ENCODE data around the gene CREBBP. TPM values are rescaled to one million over a fixed set of nuclear protein-coding genes. Genes with fewer than 3 reads are reported as not detected.

The CREBBP gene
- total and polyA plus RNA-seq, 2 experiments from 2014 or later, result 36.9 to 54.8 TPM

- TF ChIP-seq ZNF462 (CRISPR knock-in tag; IDR thresholded peaks at IDR 0.05) (no peak), JUNB (IDR thresholded peaks at IDR 0.05; ENCODE audit: unreplicated experiment) (no peak), CREB1 (CRISPR knock-in tag; IDR thresholded peaks at IDR 0.05; ENCODE audit: low read depth) (no peak), ETS1 (IDR thresholded peaks at IDR 0.05) (no peak), ZNF331 (CRISPR knock-in tag; IDR thresholded peaks at IDR 0.05; ENCODE audit: low read depth) (no peak), POLR2AphosphoS5 (IDR thresholded peaks at IDR 0.05; ENCODE audit: low read depth) (no peak)
Measured at GRCh38 chr16:3694051-3694450, 186.5 kb downstream of the CREBBP start (continued).

GRCh38 chr16:3691761-3692160 is 188.8 kb downstream of the CREBBP start:
- H3K27me3 ChIP-seq (ENCODE audit: insufficient read depth), result no peaks in the 10 kb centered on the region
- no peak overlapping the region for H3K27ac ChIP-seq (ENCODE audit: low read depth)
- no peak overlapping the region for H3K4me2 ChIP-seq
- no peaks in the 10 kb centered on the region for H3K4me1 ChIP-seq (ENCODE audit: insufficient read depth)
- Mint-ChIP-seq H3K27ac (no peak overlapping the region), H3K27me3 (ENCODE audit: insufficient read depth, low read depth, poor library complexity) (peaks cover 7% of the 10 kb centered on the region), H3K36me3 (ENCODE audit: low read depth) (peaks cover 52% of the 10 kb centered on the region), H3K4me1 (peaks cover 12% of the 10 kb centered on the region), H3K4me3 (no peak overlapping the region), H3K9me3 (no peaks in the 10 kb centered on the region)
- no peak for DNase-seq (ENCODE audit: low spot score)
- H3K9me2 ChIP-seq (ENCODE audit: insufficient read depth), result no peaks in the 10 kb centered on the region
- H3F3A ChIP-seq (replicated peaks; ENCODE audit: low read depth), result peaks cover 12% of the 10 kb centered on the region; the same call in 1 of the 2 replicates
- peaks cover 15% of the 10 kb centered on the region for H3K36me3 ChIP-seq (ENCODE audit: insufficient read depth)
- H2AFZ ChIP-seq, result no peak overlapping the region
- H3K79me2 ChIP-seq (replicated peaks; ENCODE audit: insufficient read depth), result peaks cover 59% of the 10 kb centered on the region
- ATAC-seq, result no peak
- H3K4me3 ChIP-seq, result no peak overlapping the region
- H4K20me1 ChIP-seq (replicated peaks; ENCODE audit: insufficient read depth), result peaks cover 24% of the 10 kb centered on the region
- TF ChIP-seq CTCF (conservative IDR thresholded peaks at IDR 0.05; ENCODE audit: low read depth in 2 of 2), result no peak
- no peak for TF ChIP-seq ZNF331 (CRISPR knock-in tag; IDR thresholded peaks at IDR 0.05; ENCODE audit: low read depth)
- TF ChIP-seq REST (IDR thresholded peaks at IDR 0.05; ENCODE audit: unreplicated experiment), result no peak
- no peak for TF ChIP-seq CREB1 (CRISPR knock-in tag; IDR thresholded peaks at IDR 0.05; ENCODE audit: low read depth)
- TF ChIP-seq ETS1 (IDR thresholded peaks at IDR 0.05), result no peak
- TF ChIP-seq ZNF114 (CRISPR knock-in tag; IDR thresholded peaks at IDR 0.05), result no peak
- TF ChIP-seq STAT1 (IDR thresholded peaks at IDR 0.05; ENCODE audit: unreplicated experiment), result no peak
- TF ChIP-seq NANOG (IDR thresholded peaks at IDR 0.05; ENCODE audit: borderline replicate concordance), result no peak
- TF ChIP-seq EZH2phosphoT487 (IDR thresholded peaks at IDR 0.05; ENCODE audit: unreplicated experiment), result no peak
